C4-2B (cell line): ENCODE data around the gene GRB7.

Source experiments
- CTCF ChIP-seq: fragments of 450-650 bp; conservative IDR thresholded peaks from 2 replicates; pipeline ENCODE4 v1.5.1; 2017; ENCODE audit warnings: mild to moderate bottlenecking
- ZFX ChIP-seq: fragments of 450-650 bp; IDR thresholded peaks from 2 replicates; pipeline ENCODE4 v1.6.1; 2017

GRCh38 chr17:39705786-39706348 is 31.9 kb upstream of the GRB7 start:
- TF ChIP-seq CTCF (no peak), ZFX (no peak)
